Head of caudate nucleus (tissue), 42 donors: ENCODE measurements around the gene GMPPA.

Source experiments
- DNase-seq, 42 donors: peaks; one replicate each; pipeline versions ENCODE4 v3.0.0 to v3.0.0-alpha.2; 2020 to 2021; ENCODE audit warnings: mixed read lengths in 7 of 42
- intact Hi-C: fragments of 100-400 bp; cut with DNase I; formaldehyde crosslinking; loops from one replicate; pipeline ENCODE4 v1.15.0; 2022

The GMPPA gene

GRCh38 chr2:219498280-219499057 lies at the start of gene GMPPA:
TSS of gene GMPPA (plus strand) at chr2:219498891. CDS start at chr2:219499976, 1,085 bp downstream.
- peak; percentile 87 to 98 (median 95) for DNase-seq
- intact Hi-C loops = no loop called here

GRCh38 chr2:219449609-219450008 lies 49.1 kb upstream of the GMPPA start:
- intact Hi-C loops = no loop called here
- no peak for DNase-seq

- intact Hi-C loops = no loop called here
- peak in 5 of 42 donors; percentile 24 to 61 (median 55) for DNase-seq
Observed at GRCh38 chr2:219451661-219452360, 46.9 kb upstream of the GMPPA start.

GRCh38 chr2:219452361-219453317 lies 46.1 kb upstream of the GMPPA start:
- peak in 36 of 42 donors; percentile 31 to 93 (median 68) for DNase-seq
- intact Hi-C loops = no loop called here

GRCh38 chr2:219453671-219454590 lies 44.8 kb upstream of the GMPPA start:
- DNase-seq = peak in 1 of 42 donors; percentile 24
- intact Hi-C loops = no loop called here

- DNase-seq = no peak
- intact Hi-C loops = no loop called here
Observed at GRCh38 chr2:219455581-219455980, 43.1 kb upstream of the GMPPA start.

- intact Hi-C loops = no loop called here
- peak in 8 of 42 donors; percentile 40 to 74 (median 54) for DNase-seq
Observed at GRCh38 chr2:219457784-219458369, 40.8 kb upstream of the GMPPA start.

GRCh38 chr2:219458996-219459395 lies 39.7 kb upstream of the GMPPA start:
- intact Hi-C loops = no loop called here
- no peak for DNase-seq

GRCh38 chr2:219459460-219460311 lies 39.0 kb upstream of the GMPPA start:
- intact Hi-C loops = no loop called here

GRCh38 chr2:219460424-219460926 lies 38.2 kb upstream of the GMPPA start:
- peak in 11 of 42 donors; percentile 15 to 69 (median 52) for DNase-seq
- intact Hi-C loops = no loop called here

More at GRCh38 chr2:219459460-219460311, 39.0 kb upstream of the GMPPA start:
- peak in 28 of 42 donors; percentile 29 to 79 (median 59) for DNase-seq

- no peak for DNase-seq
- intact Hi-C loops = no loop called here
Observed at GRCh38 chr2:219461047-219461514, 37.6 kb upstream of the GMPPA start.

- no peak for DNase-seq
- intact Hi-C loops = no loop called here
Observed at GRCh38 chr2:219461669-219462068, 37.0 kb upstream of the GMPPA start.

GRCh38 chr2:219462349-219462748 lies 36.3 kb upstream of the GMPPA start:
- intact Hi-C loops = no loop called here
- no peak for DNase-seq

GRCh38 chr2:219464286-219465032 lies 34.2 kb upstream of the GMPPA start:
- no peak for DNase-seq
- intact Hi-C loops = no loop called here

- intact Hi-C loops = no loop called here
- DNase-seq = no peak
Observed at GRCh38 chr2:219465659-219466561, 32.8 kb upstream of the GMPPA start.
